Measurements from ENCODE around the gene TRIL. TPM values are rescaled to one million over a fixed set of nuclear protein-coding genes. Genes with fewer than 3 reads are reported as not detected.

Gene TRIL
- total and polyA plus RNA-seq, 8 donors, result 0.14 to 2.2 (median 0.41) TPM

- Histone ChIP-seq H3K36me3 (no peaks in the 10 kb centered on the region), H3K27ac (no peak overlapping the region), H3K4me3 (no peak overlapping the region), H3K9me3 (no peaks in the 10 kb centered on the region), H3K4me1 (no peaks in the 10 kb centered on the region), H3K27me3 (no peaks in the 10 kb centered on the region)
- WGBS, 2 donors, result 27 to 31% methylated on average over 5 of the region's 5 CpGs
- DNase-seq (no peak), FAIRE-seq (no peak), ATAC-seq (no peak)
- intact Hi-C loops (cut with DNase I), result no loop called here
- no peak for TF ChIP-seq CTCF (IDR thresholded peaks at IDR 0.05)
Observed at GRCh38 chr7:28939367-28939766, 18.8 kb downstream of the TRIL start.

GRCh38 chr7:28937619-28938018, 20.5 kb downstream of the TRIL start:
- no peaks in the 10 kb centered on the region for H3K9me3 ChIP-seq
- FAIRE-seq, result no peak
- 80 to 83% methylated on average over 7 of the region's 7 CpGs for WGBS, 2 donors
- intact Hi-C loops (cut with DNase I), result no loop called here
- H3K4me3 ChIP-seq, result no peak overlapping the region
- no peaks in the 10 kb centered on the region for H3K27me3 ChIP-seq
- H3K27ac ChIP-seq, result no peak overlapping the region
- DNase-seq, result no peak
- TF ChIP-seq CTCF (IDR thresholded peaks at IDR 0.05), result no peak
- ATAC-seq, result no peak
- H3K4me1 ChIP-seq, result peaks cover 0 to 4% (median 0%) of the 10 kb centered on the region in 3 donors
- H3K36me3 ChIP-seq, result no peaks in the 10 kb centered on the region

GRCh38 chr7:28937103-28937502, 21.0 kb downstream of the TRIL start:
- Histone ChIP-seq H3K27me3 (no peaks in the 10 kb centered on the region), H3K27ac (no peak overlapping the region), H3K4me3 (no peak overlapping the region), H3K4me1 (peaks cover 0 to 4% (median 0%) of the 10 kb centered on the region in 3 donors), H3K36me3 (no peaks in the 10 kb centered on the region), H3K9me3 (no peaks in the 10 kb centered on the region)
- WGBS, 2 donors, result 67 to 78% methylated on average over 6 of the region's 6 CpGs
- intact Hi-C loops (cut with DNase I), result no loop called here
- no peak for TF ChIP-seq CTCF (IDR thresholded peaks at IDR 0.05)
- ATAC-seq, result no peak
- DNase-seq, result no peak
- no peak for FAIRE-seq

GRCh38 chr7:28933846-28934320, 24.2 kb downstream of the TRIL start:
- Histone ChIP-seq H3K4me3 (no peak overlapping the region), H3K27ac (no peak overlapping the region), H3K4me1 (peaks cover 0 to 4% (median 0%) of the 10 kb centered on the region in 3 donors), H3K9me3 (no peaks in the 10 kb centered on the region), H3K36me3 (no peaks in the 10 kb centered on the region), H3K27me3 (no peaks in the 10 kb centered on the region)
- no peak for FAIRE-seq
- 72 to 81% methylated on average over 2 of the region's 2 CpGs for WGBS, 2 donors
- intact Hi-C loops (cut with DNase I), result no loop called here
- TF ChIP-seq CTCF (IDR thresholded peaks at IDR 0.05), result no peak
- DNase-seq, result no peak
- no peak for ATAC-seq

GRCh38 chr7:28931565-28931964, 26.6 kb downstream of the TRIL start:
- Histone ChIP-seq H3K27ac (no peak overlapping the region), H3K36me3 (no peaks in the 10 kb centered on the region), H3K4me3 (no peak overlapping the region), H3K9me3 (no peaks in the 10 kb centered on the region), H3K4me1 (peaks cover 0 to 4% (median 0%) of the 10 kb centered on the region in 3 donors), H3K27me3 (no peaks in the 10 kb centered on the region)
- DNase-seq (no peak), ATAC-seq (no peak), FAIRE-seq (no peak)
- 79 to 87% methylated on average over 3 of the region's 3 CpGs for WGBS, 2 donors
- intact Hi-C loops (cut with DNase I), result no loop called here
- no peak for TF ChIP-seq CTCF (IDR thresholded peaks at IDR 0.05)

All from pancreas (tissue), 10 donors.